HEK293 (cell line): ENCODE measurements around the gene ZNF599.

ENCODE experiments used
- FEZF1 ChIP-seq: fragments of 450-650 bp; formaldehyde crosslinking; IDR thresholded peaks from 2 replicates; pipeline ENCODE4 v1.5.1; 2016; ENCODE audit warnings: missing biosample characterization, missing genetic modification characterization
- HIC1 ChIP-seq: fragments of 450-650 bp; formaldehyde crosslinking; IDR thresholded peaks from 2 replicates; pipeline ENCODE4 v1.5.1; 2016; ENCODE audit warnings: missing biosample characterization, missing genetic modification characterization
- HOXD13 ChIP-seq: sonication (generic); formaldehyde crosslinking; IDR thresholded peaks from 2 replicates; pipeline ENCODE4 v1.8.0; 2022; ENCODE audit warnings: missing genetic modification reagents, borderline replicate concordance
- INSM2 ChIP-seq: fragments of 450-650 bp; formaldehyde crosslinking; IDR thresholded peaks from 2 replicates; pipeline ENCODE4 v1.5.1; 2016; ENCODE audit warnings: missing biosample characterization, missing genetic modification characterization
- KLF1 ChIP-seq: fragments of 450-650 bp; formaldehyde crosslinking; IDR thresholded peaks from 2 replicates; pipeline ENCODE4 v1.5.1; 2016; ENCODE audit warnings: missing biosample characterization, missing genetic modification characterization
- KLF7 ChIP-seq: fragments of 450-650 bp; formaldehyde crosslinking; IDR thresholded peaks from 2 replicates; pipeline ENCODE4 v1.5.1; 2016; ENCODE audit warnings: missing biosample characterization, missing genetic modification characterization, borderline replicate concordance
- PBX3 ChIP-seq: sonication (generic); formaldehyde crosslinking; IDR thresholded peaks from 2 replicates; pipeline ENCODE4 v1.8.1; 2022; ENCODE audit warnings: mild to moderate bottlenecking, moderate library complexity, missing genetic modification reagents
- PRDM4 ChIP-seq: fragments of 450-650 bp; formaldehyde crosslinking; IDR thresholded peaks from 2 replicates; pipeline ENCODE4 v1.5.1; 2017; ENCODE audit warnings: missing biosample characterization, missing genetic modification characterization
- SP3 ChIP-seq: fragments of 450-650 bp; formaldehyde crosslinking; IDR thresholded peaks from 2 replicates; pipeline ENCODE4 v1.5.1; 2016; ENCODE audit warnings: missing biosample characterization, missing genetic modification characterization
- ZBTB10 ChIP-seq: fragments of 450-650 bp; formaldehyde crosslinking; IDR thresholded peaks from 2 replicates; pipeline ENCODE4 v1.5.1; 2016; ENCODE audit warnings: missing biosample characterization, missing genetic modification characterization
- ZBTB7A ChIP-seq: fragments of 450-650 bp; formaldehyde crosslinking; IDR thresholded peaks from 2 replicates; pipeline ENCODE4 v1.5.1; 2016; ENCODE audit warnings: low read depth, missing biosample characterization, missing genetic modification characterization
- ZNF114 ChIP-seq: fragments of 450-650 bp; formaldehyde crosslinking; IDR thresholded peaks from 2 replicates; pipeline ENCODE4 v1.5.0; 2017; ENCODE audit warnings: missing biosample characterization, missing genetic modification characterization
- ZNF121 ChIP-seq: fragments of 450-650 bp; formaldehyde crosslinking; IDR thresholded peaks from 2 replicates; pipeline ENCODE4 v1.5.1; 2016; ENCODE audit warnings: missing biosample characterization, missing genetic modification characterization
- ZNF174 ChIP-seq: fragments of 450-650 bp; formaldehyde crosslinking; IDR thresholded peaks from 2 replicates; pipeline ENCODE4 v1.5.0; 2017; ENCODE audit warnings: missing biosample characterization, mild to moderate bottlenecking, missing genetic modification characterization
- ZNF202 ChIP-seq: fragments of 450-650 bp; formaldehyde crosslinking; IDR thresholded peaks from 2 replicates; pipeline ENCODE4 v1.5.1; 2016; ENCODE audit warnings: missing biosample characterization, missing genetic modification characterization, borderline replicate concordance
- ZNF24 ChIP-seq: fragments of 450-650 bp; formaldehyde crosslinking; IDR thresholded peaks from 2 replicates; pipeline ENCODE4 v1.5.1; 2016; ENCODE audit warnings: missing biosample characterization, missing genetic modification characterization
- ZNF274 ChIP-seq, 2 experiments: fragments of 200-500 bp in 1 of 2; fragments of 450-650 bp in 1 of 2; sonication (Bioruptor generic) in 1 of 2; formaldehyde crosslinking in 1 of 2; IDR thresholded peaks; 2 replicates each; pipeline versions ENCODE4 v1.5.1 to v1.6.1; 2014 to 2016; ENCODE audit warnings: borderline replicate concordance in 1 of 2, inconsistent platforms in 1 of 2, low read length in 1 of 2, missing biosample characterization in 1 of 2, missing genetic modification characterization in 1 of 2
- ZNF302 ChIP-seq: fragments of 450-650 bp; formaldehyde crosslinking; IDR thresholded peaks from 2 replicates; pipeline ENCODE4 v1.5.1; 2016; ENCODE audit warnings: missing biosample characterization, missing genetic modification characterization, low read depth
- ZNF473 ChIP-seq: fragments of 450-650 bp; formaldehyde crosslinking; IDR thresholded peaks from 2 replicates; pipeline ENCODE4 v1.5.1; 2017; ENCODE audit warnings: missing biosample characterization, missing genetic modification characterization
- ZNF488 ChIP-seq: fragments of 450-650 bp; formaldehyde crosslinking; IDR thresholded peaks from 2 replicates; pipeline ENCODE4 v1.5.1; 2016; ENCODE audit warnings: missing biosample characterization, missing genetic modification characterization
- ZNF560 ChIP-seq: fragments of 450-650 bp; formaldehyde crosslinking; IDR thresholded peaks from 2 replicates; pipeline ENCODE4 v1.5.1; 2017; ENCODE audit warnings: missing biosample characterization, missing genetic modification characterization, borderline replicate concordance
- ZNF571 ChIP-seq: fragments of 450-650 bp; formaldehyde crosslinking; IDR thresholded peaks from 2 replicates; pipeline ENCODE4 v1.5.0; 2017; ENCODE audit warnings: missing biosample characterization, missing genetic modification characterization
- ZNF600 ChIP-seq: fragments of 450-650 bp; formaldehyde crosslinking; IDR thresholded peaks from 2 replicates; pipeline ENCODE4 v1.5.1; 2016; ENCODE audit warnings: missing biosample characterization, missing genetic modification characterization
- ZNF623 ChIP-seq: fragments of 450-650 bp; formaldehyde crosslinking; IDR thresholded peaks from 2 replicates; pipeline ENCODE4 v1.5.1; 2016; ENCODE audit warnings: missing biosample characterization, missing genetic modification characterization
- ZNF658 ChIP-seq: fragments of 450-650 bp; formaldehyde crosslinking; IDR thresholded peaks from 2 replicates; pipeline ENCODE4; 2016; ENCODE audit warnings: missing biosample characterization, missing genetic modification characterization
- ZNF707 ChIP-seq: fragments of 450-650 bp; formaldehyde crosslinking; IDR thresholded peaks from 2 replicates; pipeline ENCODE4 v1.5.1; 2016; ENCODE audit warnings: missing biosample characterization, missing genetic modification characterization
- ZNF791 ChIP-seq: fragments of 450-650 bp; formaldehyde crosslinking; IDR thresholded peaks from 2 replicates; pipeline ENCODE4 v1.5.1; 2016; ENCODE audit warnings: missing biosample characterization, missing genetic modification characterization
- ZXDB ChIP-seq: fragments of 450-650 bp; formaldehyde crosslinking; IDR thresholded peaks from 2 replicates; pipeline ENCODE4 v1.5.1; 2016; ENCODE audit warnings: missing biosample characterization, missing genetic modification characterization

Gene ZNF599

GRCh38 chr19:34733746-34734536, 39.1 kb downstream of the ZNF599 start, which contains the start of gene ZNF181 (continued):
- TF ChIP-seq ZBTB10 (tag by site-specific recombination) = peak; percentile 90
- peak; percentile 86 for TF ChIP-seq INSM2
- TF ChIP-seq ZNF274 (IDR thresholded peaks at IDR 0.05; ENCODE audit: low read length) = no peak
- no peak; the same call in 1 of the 2 replicates for TF ChIP-seq ZNF274 (tag by site-specific recombination; IDR thresholded peaks at IDR 0.05; ENCODE audit: borderline replicate concordance)
- TF ChIP-seq KLF7 (tag by site-specific recombination) = peak; percentile 69
- no peak for TF ChIP-seq HOXD13 (CRISPR knock-in tag)
- TF ChIP-seq ZNF473 (tag by site-specific recombination) = no peak
- TF ChIP-seq ZNF202 = no peak
- TF ChIP-seq ZBTB7A (tag by site-specific recombination) = peak; percentile 69
- no peak for TF ChIP-seq ZNF571
- peak; percentile 99 for TF ChIP-seq ZNF600
- no peak for TF ChIP-seq ZNF174 (tag by site-specific recombination)
- TF ChIP-seq ZNF560 = no peak
- peak; percentile 72; the same call in 1 of the 2 replicates for TF ChIP-seq ZNF302 (tag by site-specific recombination)
- TF ChIP-seq ZNF121 (tag by site-specific recombination) = peak; percentile 93
- peak; percentile 92 for TF ChIP-seq SP3 (tag by site-specific recombination)
- peak; percentile 97 for TF ChIP-seq ZXDB (tag by site-specific recombination)
- TF ChIP-seq ZNF658 (tag by site-specific recombination) = no peak
- no peak for TF ChIP-seq ZNF791 (tag by site-specific recombination)
- peak; percentile 90 for TF ChIP-seq ZNF24 (tag by site-specific recombination)
- peak; percentile 48; the same call in 1 of the 2 replicates for TF ChIP-seq FEZF1
- TF ChIP-seq ZNF114 (tag by site-specific recombination) = no peak
- peak; percentile 58; the same call in 1 of the 2 replicates for TF ChIP-seq ZNF488
- peak; percentile 92 for TF ChIP-seq KLF1 (tag by site-specific recombination)
- no peak for TF ChIP-seq ZNF707 (tag by site-specific recombination)
- TF ChIP-seq HIC1 (tag by site-specific recombination) = peak; percentile 78
- TF ChIP-seq ZNF623 = peak; percentile 17; the same call in 1 of the 2 replicates
- 0 out of 2 replicates have a peak, but pooled peaks have one; percentile 29 for TF ChIP-seq PRDM4
- TF ChIP-seq PBX3 (CRISPR knock-in tag) = peak; percentile 59; the same call in 1 of the 2 replicates
